Mesodermal cell (in vitro differentiated cells): ENCODE measurements around the gene LY86.

Experiments used
- H3K27ac ChIP-seq: 2 replicates; pipeline ENCODE4 v1.7.0; 2013; ENCODE audit warnings: mild to moderate bottlenecking, low read depth, low read length, moderate library complexity; ENCODE audit not compliant: severe bottlenecking
- H3K36me3 ChIP-seq: 2 replicates; pipeline ENCODE4 v1.7.1; 2013; ENCODE audit warnings: mild to moderate bottlenecking, low read length, moderate library complexity; ENCODE audit not compliant: control insufficient read depth, insufficient read depth
- H3K4me1 ChIP-seq: one replicate; pipeline ENCODE4 v1.7.1; 2013; ENCODE audit warnings: mild to moderate bottlenecking, low read length; ENCODE audit not compliant: insufficient read depth, control insufficient read depth, poor library complexity, severe bottlenecking
- H3K4me3 ChIP-seq: 2 replicates; pipeline ENCODE4 v1.7.0; 2013; ENCODE audit warnings: low read length, control low read depth, mild to moderate bottlenecking; ENCODE audit not compliant: insufficient read depth, poor library complexity, severe bottlenecking; ENCODE audit errors: extremely low read depth
- H3K9me3 ChIP-seq: 2 replicates; pipeline ENCODE4 v1.7.1; 2013; ENCODE audit warnings: mild to moderate bottlenecking, low read length, moderate library complexity; ENCODE audit not compliant: control insufficient read depth
- WGBS, 2 experiments: methylation state at CpG; one replicate each; pipeline ENCODE4 v1.1.5; 2013; ENCODE audit warnings: missing lambda C conversion rate in 2 of 2; ENCODE audit not compliant: insufficient coverage in 2 of 2; 5-methylcytosine and 5-hydroxymethylcytosine counted together

The LY86 gene

GRCh38 chr6:6557504-6557839, 31.0 kb upstream of the LY86 start:
- WGBS, 2 experiments, result no CpG with 5 or more reads among the region's 4 CpGs

GRCh38 chr6:6557886-6558285, 30.6 kb upstream of the LY86 start:
- WGBS, 2 experiments, result 83 to 93% methylated on average over 4 to 5 of the region's 7 CpGs
- H3K36me3 ChIP-seq, result no peaks in the 10 kb centered on the region
- H3K4me3 ChIP-seq, result no peak overlapping the region
- H3K4me1 ChIP-seq, result no peaks in the 10 kb centered on the region
- no peak overlapping the region for H3K27ac ChIP-seq
- no peaks in the 10 kb centered on the region for H3K9me3 ChIP-seq

More at GRCh38 chr6:6557504-6557839, 31.0 kb upstream of the LY86 start:
- Histone ChIP-seq H3K4me1 (no peaks in the 10 kb centered on the region), H3K27ac (no peak overlapping the region), H3K9me3 (no peaks in the 10 kb centered on the region), H3K36me3 (no peaks in the 10 kb centered on the region), H3K4me3 (no peak overlapping the region)

GRCh38 chr6:6559994-6560570, 28.4 kb upstream of the LY86 start:
- Histone ChIP-seq H3K9me3 (no peaks in the 10 kb centered on the region), H3K36me3 (no peaks in the 10 kb centered on the region), H3K4me1 (no peaks in the 10 kb centered on the region), H3K27ac (no peak overlapping the region), H3K4me3 (no peak overlapping the region)
- 81 to 82% methylated on average over 5 of the region's 6 CpGs for WGBS, 2 experiments

GRCh38 chr6:6560909-6561308, 27.6 kb upstream of the LY86 start:
- H3K4me1 ChIP-seq, result no peaks in the 10 kb centered on the region
- H3K4me3 ChIP-seq, result no peak overlapping the region
- H3K9me3 ChIP-seq, result no peaks in the 10 kb centered on the region
- no peaks in the 10 kb centered on the region for H3K36me3 ChIP-seq
- 100% methylated on average over 2 of the region's 3 CpGs; no CpG with 5 or more reads in 1 of the 2 experiments for WGBS, 2 experiments
- H3K27ac ChIP-seq, result no peak overlapping the region

GRCh38 chr6:6564154-6564553, 24.4 kb upstream of the LY86 start:
- Histone ChIP-seq H3K27ac (no peak overlapping the region), H3K4me1 (no peaks in the 10 kb centered on the region), H3K4me3 (no peak overlapping the region), H3K36me3 (no peaks in the 10 kb centered on the region), H3K9me3 (no peaks in the 10 kb centered on the region)
- WGBS, 2 experiments, result 93% methylated on average over 2 of the region's 5 CpGs; no CpG with 5 or more reads in 1 of the 2 experiments

GRCh38 chr6:6565069-6565468, 23.5 kb upstream of the LY86 start:
- H3K4me3 ChIP-seq, result no peak overlapping the region
- H3K27ac ChIP-seq, result no peak overlapping the region
- H3K9me3 ChIP-seq, result no peaks in the 10 kb centered on the region
- H3K36me3 ChIP-seq, result no peaks in the 10 kb centered on the region
- H3K4me1 ChIP-seq, result no peaks in the 10 kb centered on the region
- WGBS, 2 experiments, result 86 to 100% methylated on average over 1 to 2 of the region's 4 CpGs

- no CpG with 5 or more reads among the region's 3 CpGs for WGBS, 2 experiments
- H3K9me3 ChIP-seq, result no peaks in the 10 kb centered on the region
- no peak overlapping the region for H3K4me3 ChIP-seq
- H3K36me3 ChIP-seq, result no peaks in the 10 kb centered on the region
- no peak overlapping the region for H3K27ac ChIP-seq
- no peaks in the 10 kb centered on the region for H3K4me1 ChIP-seq
These were observed 23.0 kb upstream of the LY86 start for GRCh38 chr6:6565488-6565887.

GRCh38 chr6:6566766-6567165, 21.8 kb upstream of the LY86 start:
- H3K4me3 ChIP-seq, result no peak overlapping the region
- no peaks in the 10 kb centered on the region for H3K4me1 ChIP-seq
- no peaks in the 10 kb centered on the region for H3K36me3 ChIP-seq
- H3K27ac ChIP-seq, result no peak overlapping the region
- 80 to 96% methylated on average over 2 to 3 of the region's 4 CpGs for WGBS, 2 experiments
- no peaks in the 10 kb centered on the region for H3K9me3 ChIP-seq

- Histone ChIP-seq H3K4me3 (no peak overlapping the region), H3K4me1 (no peaks in the 10 kb centered on the region), H3K36me3 (no peaks in the 10 kb centered on the region), H3K27ac (no peak overlapping the region), H3K9me3 (no peaks in the 10 kb centered on the region)
- 84 to 90% methylated on average over 12 of the region's 13 CpGs for WGBS, 2 experiments
These were observed 19.3 kb upstream of the LY86 start for GRCh38 chr6:6569096-6569810.

- no peaks in the 10 kb centered on the region for H3K9me3 ChIP-seq
- no peak overlapping the region for H3K27ac ChIP-seq
- no peaks in the 10 kb centered on the region for H3K4me1 ChIP-seq
- H3K4me3 ChIP-seq, result no peak overlapping the region
- no peaks in the 10 kb centered on the region for H3K36me3 ChIP-seq
- WGBS, 2 experiments, result 94% methylated on average over 2 of the region's 2 CpGs; no CpG with 5 or more reads in 1 of the 2 experiments
These were observed 18.7 kb upstream of the LY86 start for GRCh38 chr6:6569811-6570164.

GRCh38 chr6:6570929-6571671, 17.4 kb upstream of the LY86 start:
- H3K4me1 ChIP-seq, result no peaks in the 10 kb centered on the region
- H3K27ac ChIP-seq, result no peak overlapping the region
- H3K36me3 ChIP-seq, result no peaks in the 10 kb centered on the region
- no peak overlapping the region for H3K4me3 ChIP-seq
- peaks cover under 1% of the 10 kb centered on the region for H3K9me3 ChIP-seq
- WGBS, 2 experiments, result no CpG with 5 or more reads among the region's 4 CpGs
